ENCODE data around the gene HOXC13.

GRCh38 chr12:53985692-53985993, 47.0 kb downstream of the HOXC13 start:
- TF ChIP-seq CTCF (IDR thresholded peaks at IDR 0.05; ENCODE audit: borderline replicate concordance, extremely low read depth, low read length, poor library complexity, severe bottlenecking) (no peak), EZH2 (IDR thresholded peaks at IDR 0.05; ENCODE audit: borderline replicate concordance, low read depth, low read length, severe bottlenecking) (no peak)
